ENCODE measurements around the gene IDH3G. TPM values are rescaled to one million over a fixed set of nuclear protein-coding genes. Genes with fewer than 3 reads are reported as not detected.

Gene IDH3G
- total and polyA plus RNA-seq, 4 donors: 23.3 to 40.9 (median 31.1) TPM

DNA sequence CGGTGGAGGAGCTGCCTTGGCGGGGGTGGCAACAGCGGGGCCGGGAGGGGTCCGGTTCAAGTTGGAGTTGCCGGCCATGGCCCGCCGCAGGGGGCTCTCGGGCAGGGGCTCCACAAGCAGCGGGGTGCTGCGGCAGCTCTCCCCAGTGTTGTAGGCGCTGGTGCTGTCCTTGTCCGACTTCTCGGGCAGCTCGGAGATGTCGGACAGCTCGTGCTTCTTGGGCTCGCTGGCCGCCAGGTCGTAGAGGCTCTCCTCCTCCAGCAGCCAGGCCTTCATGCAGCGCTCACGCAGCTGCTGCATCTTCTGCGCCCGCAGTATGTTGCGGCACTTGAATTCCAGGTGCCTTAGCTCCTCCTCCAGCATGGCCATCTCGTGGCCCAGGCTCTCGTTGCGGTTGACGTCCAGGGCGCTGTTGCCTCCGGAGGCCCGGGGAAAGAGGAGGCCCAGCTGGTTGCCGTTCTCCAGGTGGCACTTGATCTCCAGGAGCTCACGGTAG lies 10.0 kb upstream of the IDH3G start (continued):
- TF ChIP-seq, protein P1, sequence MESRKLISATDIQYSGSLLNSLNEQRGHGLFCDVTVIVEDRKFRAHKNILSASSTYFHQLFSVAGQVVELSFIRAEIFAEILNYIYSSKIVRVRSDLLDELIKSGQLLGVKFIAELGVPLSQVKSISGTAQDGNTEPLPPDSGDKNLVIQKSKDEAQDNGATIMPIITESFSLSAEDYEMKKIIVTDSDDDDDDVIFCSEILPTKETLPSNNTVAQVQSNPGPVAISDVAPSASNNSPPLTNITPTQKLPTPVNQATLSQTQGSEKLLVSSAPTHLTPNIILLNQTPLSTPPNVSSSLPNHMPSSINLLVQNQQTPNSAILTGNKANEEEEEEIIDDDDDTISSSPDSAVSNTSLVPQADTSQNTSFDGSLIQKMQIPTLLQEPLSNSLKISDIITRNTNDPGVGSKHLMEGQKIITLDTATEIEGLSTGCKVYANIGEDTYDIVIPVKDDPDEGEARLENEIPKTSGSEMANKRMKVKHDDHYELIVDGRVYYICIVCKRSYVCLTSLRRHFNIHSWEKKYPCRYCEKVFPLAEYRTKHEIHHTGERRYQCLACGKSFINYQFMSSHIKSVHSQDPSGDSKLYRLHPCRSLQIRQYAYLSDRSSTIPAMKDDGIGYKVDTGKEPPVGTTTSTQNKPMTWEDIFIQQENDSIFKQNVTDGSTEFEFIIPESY (IDR thresholded peaks at IDR 0.05): no peak
- TF ChIP-seq NR2F2 (IDR thresholded peaks at IDR 0.05) (no peak), FOXA2 (IDR thresholded peaks at IDR 0.05) (no peak), GABPA (IDR thresholded peaks at IDR 0.05 in 1 of 2, conservative IDR thresholded peaks at IDR 0.05 in 1 of 2) (no peak), JUND (IDR thresholded peaks at IDR 0.05) (no peak), EGR1 (IDR thresholded peaks at IDR 0.05; ENCODE audit: low read depth in 2 of 2) (no peak)
- TF ChIP-seq, protein P2, sequence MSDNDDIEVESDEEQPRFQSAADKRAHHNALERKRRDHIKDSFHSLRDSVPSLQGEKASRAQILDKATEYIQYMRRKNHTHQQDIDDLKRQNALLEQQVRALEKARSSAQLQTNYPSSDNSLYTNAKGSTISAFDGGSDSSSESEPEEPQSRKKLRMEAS (IDR thresholded peaks at IDR 0.05): no peak

DNA sequence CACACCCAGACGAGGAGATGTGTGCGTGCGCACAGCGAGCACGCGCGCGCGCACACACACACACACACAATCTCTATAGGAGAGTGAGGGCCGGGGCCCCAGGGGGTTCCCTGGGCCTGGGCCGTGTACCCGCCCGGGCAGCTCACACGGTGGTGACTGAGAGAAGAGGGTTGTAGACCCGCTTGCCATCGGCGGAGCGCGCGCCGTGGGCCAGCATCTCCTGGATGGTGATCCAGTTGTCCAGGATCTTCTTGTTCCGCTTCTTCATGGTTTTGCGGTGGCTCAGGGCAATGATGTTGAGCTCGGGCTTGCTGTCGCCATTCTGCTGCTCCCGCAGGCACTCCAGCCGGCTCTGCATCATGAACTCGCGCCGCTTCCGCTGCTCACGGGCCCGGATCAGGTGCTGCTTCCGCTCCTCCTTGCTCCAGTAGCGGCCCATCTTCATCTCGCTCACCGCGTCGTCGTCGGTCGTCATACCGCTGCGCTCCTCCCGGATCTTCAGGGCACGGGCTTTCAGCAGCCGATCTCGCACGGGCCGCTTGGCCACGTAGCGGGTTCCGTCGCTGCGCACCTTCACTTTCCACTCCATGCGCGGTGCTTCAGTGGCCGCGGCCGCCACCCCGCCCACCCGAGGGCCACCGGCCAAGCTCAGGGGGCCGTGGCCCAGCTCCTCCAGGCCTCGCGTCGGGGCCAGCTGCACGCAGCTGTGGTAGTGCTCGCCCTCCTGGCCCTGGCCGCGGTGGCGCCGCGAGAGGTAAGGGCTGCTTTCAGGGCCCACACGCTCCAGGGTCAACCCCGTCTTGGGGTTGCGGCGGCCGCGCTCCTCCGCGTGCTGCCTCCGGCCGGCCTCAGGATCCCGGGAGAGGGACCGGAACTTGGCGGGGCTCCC lies 9.3 kb upstream of the IDH3G start:
- Histone ChIP-seq H3K36me3 (ENCODE audit: control insufficient read depth in 4 of 4, insufficient read depth in 3 of 4, low read depth in 1 of 4, low read length in 3 of 4) (peaks cover 0 to 3% (median 0%) of the 10 kb centered on the region in 4 donors), H3K9me3 (ENCODE audit: control insufficient read depth in 4 of 4, low read length in 3 of 4) (no peaks in the 10 kb centered on the region), H3K9ac (ENCODE audit: low read depth in 1 of 2, low read length in 2 of 2) (no peak overlapping the region), H3K4me1 (ENCODE audit: control insufficient read depth in 4 of 4, insufficient read depth in 4 of 4, low read length in 3 of 4) (no peaks in the 10 kb centered on the region), H3K4me3 (ENCODE audit: low read depth in 1 of 3, low read length in 3 of 3) (no peak overlapping the region), H3K27ac (ENCODE audit: low read depth in 1 of 2, low read length in 2 of 2) (no peak overlapping the region), H3K27me3 (ENCODE audit: control insufficient read depth in 4 of 4, insufficient read depth in 4 of 4, low read length in 3 of 4) (no peaks in the 10 kb centered on the region)
- no peak for DNase-seq (ENCODE audit: low spot score)
- TF ChIP-seq, protein P2 (IDR thresholded peaks at IDR 0.05): no peak
- TF ChIP-seq JUND (IDR thresholded peaks at IDR 0.05): no peak
- no peak for TF ChIP-seq HNF4A (conservative IDR thresholded peaks at IDR 0.05)
- no peak for TF ChIP-seq NR2F2 (IDR thresholded peaks at IDR 0.05)
- TF ChIP-seq, protein P3, sequence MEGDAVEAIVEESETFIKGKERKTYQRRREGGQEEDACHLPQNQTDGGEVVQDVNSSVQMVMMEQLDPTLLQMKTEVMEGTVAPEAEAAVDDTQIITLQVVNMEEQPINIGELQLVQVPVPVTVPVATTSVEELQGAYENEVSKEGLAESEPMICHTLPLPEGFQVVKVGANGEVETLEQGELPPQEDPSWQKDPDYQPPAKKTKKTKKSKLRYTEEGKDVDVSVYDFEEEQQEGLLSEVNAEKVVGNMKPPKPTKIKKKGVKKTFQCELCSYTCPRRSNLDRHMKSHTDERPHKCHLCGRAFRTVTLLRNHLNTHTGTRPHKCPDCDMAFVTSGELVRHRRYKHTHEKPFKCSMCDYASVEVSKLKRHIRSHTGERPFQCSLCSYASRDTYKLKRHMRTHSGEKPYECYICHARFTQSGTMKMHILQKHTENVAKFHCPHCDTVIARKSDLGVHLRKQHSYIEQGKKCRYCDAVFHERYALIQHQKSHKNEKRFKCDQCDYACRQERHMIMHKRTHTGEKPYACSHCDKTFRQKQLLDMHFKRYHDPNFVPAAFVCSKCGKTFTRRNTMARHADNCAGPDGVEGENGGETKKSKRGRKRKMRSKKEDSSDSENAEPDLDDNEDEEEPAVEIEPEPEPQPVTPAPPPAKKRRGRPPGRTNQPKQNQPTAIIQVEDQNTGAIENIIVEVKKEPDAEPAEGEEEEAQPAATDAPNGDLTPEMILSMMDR (IDR thresholded peaks at IDR 0.05; ENCODE audit: low read depth, low read length, missing input control): no peak
- TF ChIP-seq RXRA (IDR thresholded peaks at IDR 0.05): no peak
- TF ChIP-seq HNF4G (IDR thresholded peaks at IDR 0.05): no peak
- TF ChIP-seq, protein P1 (IDR thresholded peaks at IDR 0.05): no peak
- no peak for TF ChIP-seq EGR1 (IDR thresholded peaks at IDR 0.05; ENCODE audit: low read depth in 2 of 2)
- TF ChIP-seq FOXA2 (IDR thresholded peaks at IDR 0.05): no peak
- TF ChIP-seq GABPA (IDR thresholded peaks at IDR 0.05 in 1 of 2, conservative IDR thresholded peaks at IDR 0.05 in 1 of 2): no peak
- TF ChIP-seq SP1 (IDR thresholded peaks at IDR 0.05): no peak
- TF ChIP-seq, protein P4, sequence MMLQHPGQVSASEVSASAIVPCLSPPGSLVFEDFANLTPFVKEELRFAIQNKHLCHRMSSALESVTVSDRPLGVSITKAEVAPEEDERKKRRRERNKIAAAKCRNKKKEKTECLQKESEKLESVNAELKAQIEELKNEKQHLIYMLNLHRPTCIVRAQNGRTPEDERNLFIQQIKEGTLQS (IDR thresholded peaks at IDR 0.05): no peak
- TF ChIP-seq YY1 (IDR thresholded peaks at IDR 0.05): no peak
- no peak for TF ChIP-seq RAD21 (IDR thresholded peaks at IDR 0.05)
- TF ChIP-seq, protein P5, sequence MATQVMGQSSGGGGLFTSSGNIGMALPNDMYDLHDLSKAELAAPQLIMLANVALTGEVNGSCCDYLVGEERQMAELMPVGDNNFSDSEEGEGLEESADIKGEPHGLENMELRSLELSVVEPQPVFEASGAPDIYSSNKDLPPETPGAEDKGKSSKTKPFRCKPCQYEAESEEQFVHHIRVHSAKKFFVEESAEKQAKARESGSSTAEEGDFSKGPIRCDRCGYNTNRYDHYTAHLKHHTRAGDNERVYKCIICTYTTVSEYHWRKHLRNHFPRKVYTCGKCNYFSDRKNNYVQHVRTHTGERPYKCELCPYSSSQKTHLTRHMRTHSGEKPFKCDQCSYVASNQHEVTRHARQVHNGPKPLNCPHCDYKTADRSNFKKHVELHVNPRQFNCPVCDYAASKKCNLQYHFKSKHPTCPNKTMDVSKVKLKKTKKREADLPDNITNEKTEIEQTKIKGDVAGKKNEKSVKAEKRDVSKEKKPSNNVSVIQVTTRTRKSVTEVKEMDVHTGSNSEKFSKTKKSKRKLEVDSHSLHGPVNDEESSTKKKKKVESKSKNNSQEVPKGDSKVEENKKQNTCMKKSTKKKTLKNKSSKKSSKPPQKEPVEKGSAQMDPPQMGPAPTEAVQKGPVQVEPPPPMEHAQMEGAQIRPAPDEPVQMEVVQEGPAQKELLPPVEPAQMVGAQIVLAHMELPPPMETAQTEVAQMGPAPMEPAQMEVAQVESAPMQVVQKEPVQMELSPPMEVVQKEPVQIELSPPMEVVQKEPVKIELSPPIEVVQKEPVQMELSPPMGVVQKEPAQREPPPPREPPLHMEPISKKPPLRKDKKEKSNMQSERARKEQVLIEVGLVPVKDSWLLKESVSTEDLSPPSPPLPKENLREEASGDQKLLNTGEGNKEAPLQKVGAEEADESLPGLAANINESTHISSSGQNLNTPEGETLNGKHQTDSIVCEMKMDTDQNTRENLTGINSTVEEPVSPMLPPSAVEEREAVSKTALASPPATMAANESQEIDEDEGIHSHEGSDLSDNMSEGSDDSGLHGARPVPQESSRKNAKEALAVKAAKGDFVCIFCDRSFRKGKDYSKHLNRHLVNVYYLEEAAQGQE (IDR thresholded peaks at IDR 0.05): no peak
- TF ChIP-seq FOXA1 (IDR thresholded peaks at IDR 0.05): no peak
- TF ChIP-seq TAF1 (conservative IDR thresholded peaks at IDR 0.05): no peak
- 97% methylated on average over 87 of the region's 87 CpGs for WGBS
